ENCODE results near the gene AUTS2.

DNA sequence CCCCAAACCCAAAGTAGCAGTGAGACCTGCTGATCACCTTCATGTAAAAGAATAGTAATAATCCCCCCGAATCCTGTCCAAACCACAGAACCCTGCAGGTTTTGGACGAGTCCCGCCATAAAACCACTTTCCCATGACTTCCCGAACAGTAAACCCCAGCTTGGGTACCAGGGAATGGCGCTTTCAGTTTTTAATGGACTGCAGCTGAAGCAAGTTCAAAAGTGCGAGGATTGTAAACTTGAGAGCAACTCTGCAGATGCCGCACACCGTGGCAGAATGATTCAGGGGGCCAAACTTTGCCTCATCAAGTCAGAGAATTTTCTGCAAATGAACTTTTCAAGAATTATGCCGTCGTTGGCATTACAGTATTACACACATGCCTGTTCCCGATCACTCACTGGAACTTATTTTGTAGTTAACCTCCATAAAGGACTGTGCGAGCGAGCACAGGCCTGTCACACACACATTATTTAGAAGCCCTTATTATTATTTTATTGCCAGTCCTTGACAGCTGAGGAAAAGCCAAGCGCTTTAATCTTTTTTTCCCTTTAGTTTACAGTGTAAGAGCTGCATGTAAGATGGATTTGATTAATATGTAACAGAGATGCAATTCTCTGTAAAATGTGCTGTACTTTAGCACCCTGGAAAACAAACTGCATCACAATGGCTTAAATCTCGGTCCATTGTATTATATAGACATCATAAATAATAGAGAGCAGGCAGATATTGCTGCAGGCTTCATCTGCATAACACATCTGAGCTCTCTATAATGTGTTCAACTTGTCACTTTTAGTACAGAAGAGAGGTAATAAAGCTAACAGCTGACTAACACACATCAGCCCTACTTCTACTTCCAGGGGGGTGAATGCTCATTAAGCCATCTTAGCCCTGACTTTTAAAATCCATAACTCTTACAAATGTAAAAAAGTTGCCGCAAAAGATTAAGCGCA, 1040.2 kb downstream of the AUTS2 start:
- TF ChIP-seq, protein P1, sequence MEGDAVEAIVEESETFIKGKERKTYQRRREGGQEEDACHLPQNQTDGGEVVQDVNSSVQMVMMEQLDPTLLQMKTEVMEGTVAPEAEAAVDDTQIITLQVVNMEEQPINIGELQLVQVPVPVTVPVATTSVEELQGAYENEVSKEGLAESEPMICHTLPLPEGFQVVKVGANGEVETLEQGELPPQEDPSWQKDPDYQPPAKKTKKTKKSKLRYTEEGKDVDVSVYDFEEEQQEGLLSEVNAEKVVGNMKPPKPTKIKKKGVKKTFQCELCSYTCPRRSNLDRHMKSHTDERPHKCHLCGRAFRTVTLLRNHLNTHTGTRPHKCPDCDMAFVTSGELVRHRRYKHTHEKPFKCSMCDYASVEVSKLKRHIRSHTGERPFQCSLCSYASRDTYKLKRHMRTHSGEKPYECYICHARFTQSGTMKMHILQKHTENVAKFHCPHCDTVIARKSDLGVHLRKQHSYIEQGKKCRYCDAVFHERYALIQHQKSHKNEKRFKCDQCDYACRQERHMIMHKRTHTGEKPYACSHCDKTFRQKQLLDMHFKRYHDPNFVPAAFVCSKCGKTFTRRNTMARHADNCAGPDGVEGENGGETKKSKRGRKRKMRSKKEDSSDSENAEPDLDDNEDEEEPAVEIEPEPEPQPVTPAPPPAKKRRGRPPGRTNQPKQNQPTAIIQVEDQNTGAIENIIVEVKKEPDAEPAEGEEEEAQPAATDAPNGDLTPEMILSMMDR (optimal IDR thresholded peaks at IDR 0.05 in 1 of 3, IDR thresholded peaks at IDR 0.05 in 1 of 3, conservative IDR thresholded peaks at IDR 0.05 in 1 of 3; ENCODE audit: extremely low read depth in 1 of 3, insufficient read depth in 2 of 3, low read length in 3 of 3), result no peak
- no peak for TF ChIP-seq EZH2 (IDR thresholded peaks at IDR 0.05; ENCODE audit: low read length)
